Stimulated activated CD4-positive, alpha-beta T cell treated with anti-CD3 and anti-CD28 coated beads, Interleukin-4, amount 100 ng/mL, for 24 hours (primary cell): ENCODE data around the gene CEACAM5.

Experiments
- DNase-seq: peaks from one replicate; pipeline ENCODE4 v3.0.0-alpha.2; 2020

CEACAM5 gene

GRCh38 chr19:41708481-41708880, at the start of gene CEACAM5:
Gene CEACAM5 (plus strand): TSS chr19:41708626. CDS start chr19:41708732, 106 bp downstream.
- no peak for DNase-seq

GRCh38 chr19:41666075-41666474, 42.4 kb upstream of the CEACAM5 start:
- DNase-seq, result no peak

- DNase-seq, result no peak
Observed at GRCh38 chr19:41668315-41668714, 40.1 kb upstream of the CEACAM5 start.

- DNase-seq, result no peak
Observed at GRCh38 chr19:41670755-41671154, 37.7 kb upstream of the CEACAM5 start.

- no peak for DNase-seq
Observed at GRCh38 chr19:41671486-41671885, 36.9 kb upstream of the CEACAM5 start.

- no peak for DNase-seq
Observed at GRCh38 chr19:41682437-41682836, 26.0 kb upstream of the CEACAM5 start.

GRCh38 chr19:41687419-41687818, 21.0 kb upstream of the CEACAM5 start:
- DNase-seq, result no peak

- DNase-seq, result no peak
Observed at GRCh38 chr19:41688098-41688497, 20.3 kb upstream of the CEACAM5 start, which contains the start of gene CEACAM7. Gene CEACAM7 (minus strand): TSS chr19:41688270. CDS start chr19:41688165, 105 bp downstream.

GRCh38 chr19:41688687-41689086, 19.7 kb upstream of the CEACAM5 start:
- DNase-seq, result no peak

- DNase-seq, result no peak
Observed at GRCh38 chr19:41689993-41690800, 18.2 kb upstream of the CEACAM5 start.

GRCh38 chr19:41690801-41691065, 17.7 kb upstream of the CEACAM5 start:
- DNase-seq, result no peak

GRCh38 chr19:41691268-41691970, 17.0 kb upstream of the CEACAM5 start:
- peak; percentile 15 for DNase-seq

- DNase-seq, result no peak
Observed at GRCh38 chr19:41694196-41694595, 14.2 kb upstream of the CEACAM5 start.

- no peak for DNase-seq
Observed at GRCh38 chr19:41694831-41695635, 13.4 kb upstream of the CEACAM5 start.

- no peak for DNase-seq
Observed at GRCh38 chr19:41695745-41696144, 12.7 kb upstream of the CEACAM5 start.

GRCh38 chr19:41696402-41697197, 11.8 kb upstream of the CEACAM5 start:
- no peak for DNase-seq

- no peak for DNase-seq
Observed at GRCh38 chr19:41697198-41697855, 11.1 kb upstream of the CEACAM5 start.

GRCh38 chr19:41698746-41699230, 9.6 kb upstream of the CEACAM5 start:
- no peak for DNase-seq

GRCh38 chr19:41699231-41699967, 9.0 kb upstream of the CEACAM5 start:
- no peak for DNase-seq

- DNase-seq, result no peak
Observed at GRCh38 chr19:41699968-41700323, 8.5 kb upstream of the CEACAM5 start.
